ENCODE data around the gene CD4.
"Not testable (repeated sequence)": the region's sequence is repeated elsewhere in the genome, so short reads cannot be mapped to it uniquely, and the experiment has no call there.

CD4 gene

GRCh38 chr12:6858799-6859198 is 69.5 kb downstream of the CD4 start:
- no peak for DNase-seq (ENCODE audit: low spot score)
- no peak for TF ChIP-seq CTCF (IDR thresholded peaks at IDR 0.05; ENCODE audit: extremely low read depth, insufficient read depth, missing control alignments)
- in situ Hi-C loops (cut with MboI; ENCODE audit: low pct_unique_long_range_greater_than_20kb, low sequenced_read_pairs, unreplicated experiment), result no loop called here

GRCh38 chr12:6860116-6860515 is 70.8 kb downstream of the CD4 start:
- no peak for TF ChIP-seq CTCF (IDR thresholded peaks at IDR 0.05; ENCODE audit: extremely low read depth, insufficient read depth, missing control alignments)
- in situ Hi-C loops (cut with MboI; ENCODE audit: low pct_unique_long_range_greater_than_20kb, low sequenced_read_pairs, unreplicated experiment), result no loop called here
- no peak for DNase-seq (ENCODE audit: low spot score)

- in situ Hi-C loops (cut with MboI; ENCODE audit: low pct_unique_long_range_greater_than_20kb, low sequenced_read_pairs, unreplicated experiment), result no loop called here
- DNase-seq (ENCODE audit: low spot score), result no peak
- no peak for TF ChIP-seq CTCF (IDR thresholded peaks at IDR 0.05; ENCODE audit: extremely low read depth, insufficient read depth, missing control alignments)
Measured at GRCh38 chr12:6860942-6861341, 71.6 kb downstream of the CD4 start.

GRCh38 chr12:6861391-6861790 is 72.1 kb downstream of the CD4 start:
- in situ Hi-C loops (cut with MboI; ENCODE audit: low pct_unique_long_range_greater_than_20kb, low sequenced_read_pairs, unreplicated experiment), result no loop called here

GRCh38 chr12:6863033-6863432 is 73.7 kb downstream of the CD4 start:
- no peak for TF ChIP-seq CTCF (IDR thresholded peaks at IDR 0.05; ENCODE audit: extremely low read depth, insufficient read depth, missing control alignments)
- DNase-seq (ENCODE audit: low spot score), result no peak
- in situ Hi-C loops (cut with MboI; ENCODE audit: low pct_unique_long_range_greater_than_20kb, low sequenced_read_pairs, unreplicated experiment), result no loop called here

More at GRCh38 chr12:6861391-6861790, 72.1 kb downstream of the CD4 start:
- DNase-seq (ENCODE audit: low spot score), result no peak
- no peak for TF ChIP-seq CTCF (IDR thresholded peaks at IDR 0.05; ENCODE audit: extremely low read depth, insufficient read depth, missing control alignments)

GRCh38 chr12:6863586-6864321 is 74.4 kb downstream of the CD4 start:
- in situ Hi-C loops (cut with MboI; ENCODE audit: low pct_unique_long_range_greater_than_20kb, low sequenced_read_pairs, unreplicated experiment), result no loop called here

GRCh38 chr12:6865307-6865706 is 76.0 kb downstream of the CD4 start:
- DNase-seq (ENCODE audit: low spot score); in situ Hi-C loops (cut with MboI; ENCODE audit: low pct_unique_long_range_greater_than_20kb, low sequenced_read_pairs, unreplicated experiment): not testable (repeated sequence)

More at GRCh38 chr12:6863586-6864321, 74.4 kb downstream of the CD4 start:
- DNase-seq (ENCODE audit: low spot score), result no peak
- TF ChIP-seq CTCF (IDR thresholded peaks at IDR 0.05; ENCODE audit: extremely low read depth, insufficient read depth, missing control alignments), result no peak
